Trophoblast cell (in vitro differentiated cells and primary cell): ENCODE results near the gene ATP7B.

ENCODE experiments used
- DNase-seq, 2 donors: peaks; one replicate each; pipeline ENCODE4 v3.0.0-alpha.2; 2016
- H2AFZ ChIP-seq: 2 replicates; pipeline ENCODE4 v1.6.1; 2013; ENCODE audit warnings: low read length, moderate library complexity, mild to moderate bottlenecking; ENCODE audit not compliant: insufficient read depth, poor library complexity
- H2AK5ac ChIP-seq: 2 replicates; pipeline ENCODE4 v1.6.1; 2013; ENCODE audit warnings: mild to moderate bottlenecking, low read length
- H2BK120ac ChIP-seq: 2 replicates; pipeline ENCODE4 v1.6.1; 2013; ENCODE audit warnings: low read length, mild to moderate bottlenecking, moderate library complexity; ENCODE audit not compliant: insufficient read depth, poor library complexity
- H2BK12ac ChIP-seq: 2 replicates; pipeline ENCODE4 v1.6.1; 2013; ENCODE audit warnings: mild to moderate bottlenecking, low read length, moderate library complexity
- H2BK5ac ChIP-seq: 2 replicates; pipeline ENCODE4 v1.6.1; 2013; ENCODE audit warnings: low read length, low read depth, moderate library complexity, mild to moderate bottlenecking; ENCODE audit not compliant: poor library complexity
- H3K14ac ChIP-seq: 2 replicates; pipeline ENCODE4 v1.6.1; 2013; ENCODE audit warnings: mild to moderate bottlenecking, low read length
- H3K18ac ChIP-seq: 2 replicates; pipeline ENCODE4 v1.6.1; 2013; ENCODE audit warnings: mild to moderate bottlenecking, low read length
- H3K23ac ChIP-seq: 2 replicates; pipeline ENCODE4 v1.6.1; 2013; ENCODE audit warnings: low read length
- H3K27ac ChIP-seq: 2 replicates; pipeline ENCODE4 v1.5.1; 2013; ENCODE audit warnings: low read depth, mild to moderate bottlenecking, inconsistent platforms, low read length, moderate library complexity
- H3K27me3 ChIP-seq: 2 replicates; pipeline ENCODE4 v1.6.1; 2013; ENCODE audit warnings: inconsistent platforms, mild to moderate bottlenecking, low read length, moderate library complexity; ENCODE audit not compliant: insufficient read depth
- H3K36me3 ChIP-seq, 2 experiments: 1 replicate in 1 of 2; 2 replicates in 1 of 2; pipeline ENCODE4 v1.6.1; 2013; ENCODE audit warnings: low read length in 2 of 2, mild to moderate bottlenecking in 2 of 2, moderate library complexity in 1 of 2; ENCODE audit not compliant: insufficient read depth in 2 of 2, control insufficient read depth in 1 of 2
- H3K4ac ChIP-seq: 2 replicates; pipeline ENCODE4 v1.6.1; 2013; ENCODE audit warnings: low read depth, mild to moderate bottlenecking, low read length, moderate library complexity
- H3K4me1 ChIP-seq, 2 experiments: 1 replicate in 1 of 2; 2 replicates in 1 of 2; pipeline ENCODE4 v1.6.1; 2013; ENCODE audit warnings: low read length in 2 of 2, mild to moderate bottlenecking in 2 of 2, moderate library complexity in 1 of 2; ENCODE audit not compliant: insufficient read depth in 2 of 2, control insufficient read depth in 1 of 2
- H3K4me2 ChIP-seq: 2 replicates; pipeline ENCODE4 v1.6.1; 2013; ENCODE audit warnings: inconsistent platforms, mild to moderate bottlenecking, low read length, moderate library complexity
- H3K4me3 ChIP-seq: 2 replicates; pipeline ENCODE4 v1.5.1; 2013; ENCODE audit warnings: mild to moderate bottlenecking, low read depth, low read length, inconsistent platforms
- H3K79me1 ChIP-seq: one replicate; pipeline ENCODE4 v1.6.1; 2013; ENCODE audit warnings: low read length
- H3K79me2 ChIP-seq: 2 replicates; pipeline ENCODE4 v1.6.1; 2013; ENCODE audit warnings: low read length, mild to moderate bottlenecking; ENCODE audit not compliant: control insufficient read depth, insufficient read depth, poor library complexity
- H3K9ac ChIP-seq: 2 replicates; pipeline ENCODE4 v1.6.1; 2013; ENCODE audit warnings: mild to moderate bottlenecking, low read length
- H3K9me3 ChIP-seq: 2 replicates; pipeline ENCODE4 v1.6.1; 2013; ENCODE audit warnings: low read depth, mild to moderate bottlenecking, control low read depth, inconsistent platforms, low read length; ENCODE audit not compliant: insufficient read depth
- H4K12ac ChIP-seq: 2 replicates; pipeline ENCODE4 v1.6.1; 2013; ENCODE audit warnings: low read depth, mild to moderate bottlenecking, low read length, moderate library complexity
- H4K8ac ChIP-seq: 2 replicates; pipeline ENCODE4 v1.6.1; 2013; ENCODE audit warnings: low read depth, mild to moderate bottlenecking, low read length, moderate library complexity
- H4K91ac ChIP-seq: one replicate; pipeline ENCODE4 v1.6.1; 2013; ENCODE audit warnings: low read depth, mild to moderate bottlenecking, low read length, moderate library complexity
- WGBS: extraction: QIAGEN DNeasy Blood & Tissue Kit; methylation state at CpG from one replicate; pipeline ENCODE4 v1.1.7; 2013; ENCODE audit warnings: missing lambda C conversion rate; ENCODE audit not compliant: insufficient read length, insufficient coverage; ENCODE audit errors: extremely low coverage; 5-methylcytosine and 5-hydroxymethylcytosine counted together

Gene ATP7B

GRCh38 chr13:52026246-52026626, 15.0 kb upstream of the ATP7B start:
- Histone ChIP-seq H3K23ac (no peak overlapping the region), H3K9me3 (peaks cover 2% of the 10 kb centered on the region), H2AK5ac (no peak overlapping the region), H2BK120ac (no peak overlapping the region), H4K8ac (no peak overlapping the region), H3K4ac (no peak overlapping the region), H3K4me3 (no peak overlapping the region), H3K14ac (no peak overlapping the region), H3K27me3 (no peaks in the 10 kb centered on the region), H3K79me1 (no peaks in the 10 kb centered on the region), H4K12ac (no peak overlapping the region), H4K91ac (no peak overlapping the region), H3K4me1 (no peaks in the 10 kb centered on the region), H2AFZ (no peak overlapping the region), H2BK12ac (no peak overlapping the region), H3K18ac (no peak overlapping the region), H3K4me2 (no peak overlapping the region), H3K9ac (no peak overlapping the region), H3K36me3 (peaks cover 10 to 33% of the 10 kb centered on the region in 2 experiments), H3K27ac (no peak overlapping the region), H2BK5ac (no peak overlapping the region), H3K79me2 (no peaks in the 10 kb centered on the region)
- DNase-seq = no peak
- whole genome bisulfite sequencing = no CpG with 5 or more reads among the region's 3 CpGs

- H3K27ac ChIP-seq = no peak overlapping the region
- peaks cover 2% of the 10 kb centered on the region for H3K9me3 ChIP-seq
- no peak overlapping the region for H3K4me2 ChIP-seq
- no peaks in the 10 kb centered on the region for H3K4me1 ChIP-seq
- H4K91ac ChIP-seq = no peak overlapping the region
- H2BK12ac ChIP-seq = no peak overlapping the region
- H2BK120ac ChIP-seq = no peak overlapping the region
- DNase-seq = no peak
- no peak overlapping the region for H3K9ac ChIP-seq
- peaks cover 10 to 33% of the 10 kb centered on the region in 2 experiments for H3K36me3 ChIP-seq
- no peaks in the 10 kb centered on the region for H3K27me3 ChIP-seq
- no peaks in the 10 kb centered on the region for H3K79me2 ChIP-seq
- H3K23ac ChIP-seq = no peak overlapping the region
- H2AK5ac ChIP-seq = no peak overlapping the region
- no peak overlapping the region for H3K4ac ChIP-seq
- no peak overlapping the region for H4K12ac ChIP-seq
- H2AFZ ChIP-seq = no peak overlapping the region
- no peaks in the 10 kb centered on the region for H3K79me1 ChIP-seq
- H3K14ac ChIP-seq = no peak overlapping the region
- no peak overlapping the region for H3K18ac ChIP-seq
- peak overlapping the region; percentile 8 for H3K4me3 ChIP-seq
- no peak overlapping the region for H4K8ac ChIP-seq
- WGBS = no CpG with 5 or more reads among the region's 8 CpGs
- H2BK5ac ChIP-seq = no peak overlapping the region
These were observed 14.4 kb upstream of the ATP7B start for GRCh38 chr13:52025475-52026245.

DNA sequence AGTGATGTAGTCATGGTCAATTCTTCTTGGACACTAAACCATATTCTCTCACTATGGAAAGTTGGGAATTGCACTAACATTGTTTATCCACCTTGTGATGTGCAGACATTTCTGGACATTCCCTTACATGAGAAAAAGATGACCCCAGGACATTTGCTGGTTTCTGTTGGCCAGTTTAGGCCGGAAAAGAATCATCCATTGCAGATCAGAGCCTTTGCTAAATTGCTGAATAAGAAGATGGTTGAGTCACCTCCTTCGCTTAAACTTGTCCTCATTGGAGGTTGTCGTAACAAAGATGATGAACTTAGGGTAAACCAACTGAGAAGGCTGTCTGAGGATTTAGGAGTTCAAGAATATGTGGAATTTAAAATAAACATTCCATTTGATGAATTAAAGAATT, 13.2 kb upstream of the ATP7B start, which contains the start of gene UTP14C:
TSS of gene UTP14C (plus strand) at position 211 of the 400 bp plus-strand sequence. CDS start 4,114 bp downstream, outside the sequence.
- H3K9ac ChIP-seq = no peak within 1 kb of the TSS
- peaks cover 2% of the 10 kb centered on the region for H3K9me3 ChIP-seq
- H3K79me2 ChIP-seq = no peaks in the 10 kb centered on the region
- no peaks in the 10 kb centered on the region for H3K27me3 ChIP-seq
- no peak within 1 kb of the TSS for H3K4me3 ChIP-seq
- H3K36me3 ChIP-seq = peaks cover 10 to 32% of the 10 kb centered on the region in 2 experiments
- no peak within 1 kb of the TSS for H2AK5ac ChIP-seq
- no peak within 1 kb of the TSS for H3K4ac ChIP-seq
- no peak within 1 kb of the TSS for H4K8ac ChIP-seq
- H2BK5ac ChIP-seq = no peak within 1 kb of the TSS
- H2BK12ac ChIP-seq = no peak within 1 kb of the TSS
- no peak within 1 kb of the TSS for H3K23ac ChIP-seq
- no CpG with 5 or more reads among the region's 3 CpGs for WGBS
- H3K18ac ChIP-seq = no peak within 1 kb of the TSS
- H3K4me1 ChIP-seq = no peaks in the 10 kb centered on the region
- no peak within 1 kb of the TSS for H2BK120ac ChIP-seq
- no peak within 1 kb of the TSS for H4K12ac ChIP-seq
- no peak within 1 kb of the TSS for H2AFZ ChIP-seq
- H3K27ac ChIP-seq = no peak within 1 kb of the TSS
- no peak within 1 kb of the TSS for H4K91ac ChIP-seq
- no peak for DNase-seq
- no peaks in the 10 kb centered on the region for H3K79me1 ChIP-seq
- no peak within 1 kb of the TSS for H3K14ac ChIP-seq
- H3K4me2 ChIP-seq = no peak within 1 kb of the TSS

GRCh38 chr13:52022356-52022755, 11.1 kb upstream of the ATP7B start:
- Histone ChIP-seq H3K4ac (no peak overlapping the region), H3K79me1 (no peaks in the 10 kb centered on the region), H3K36me3 (peaks cover 12 to 28% of the 10 kb centered on the region in 2 experiments), H3K14ac (no peak overlapping the region), H3K4me1 (no peaks in the 10 kb centered on the region), H2AFZ (no peak overlapping the region), H2BK5ac (no peak overlapping the region), H3K9ac (no peak overlapping the region), H3K27me3 (no peaks in the 10 kb centered on the region), H3K23ac (no peak overlapping the region), H2AK5ac (no peak overlapping the region), H3K79me2 (no peaks in the 10 kb centered on the region), H2BK12ac (no peak overlapping the region), H3K9me3 (no peaks in the 10 kb centered on the region), H4K91ac (no peak overlapping the region), H3K27ac (no peak overlapping the region), H2BK120ac (no peak overlapping the region), H4K8ac (no peak overlapping the region), H3K4me3 (no peak overlapping the region), H4K12ac (no peak overlapping the region), H3K18ac (no peak overlapping the region), H3K4me2 (no peak overlapping the region)
- DNase-seq = peak in 1 of 2 donors; percentile 44
- WGBS = no CpG with 5 or more reads among the region's 2 CpGs
